ENCODE measurements around the gene SLF1.

SLF1 gene

GRCh38 chr5:94715768-94716167 is 97.3 kb downstream of the SLF1 start:
- DNase-seq (ENCODE audit: extremely low spot score), result no peak
- TF ChIP-seq SUZ12 (IDR thresholded peaks at IDR 0.05) (no peak), L3MBTL2 (conservative IDR thresholded peaks at IDR 0.05) (no peak), FOXM1 (IDR thresholded peaks at IDR 0.05; ENCODE audit: borderline replicate concordance) (no peak), BHLHE40 (IDR thresholded peaks at IDR 0.05; ENCODE audit: borderline replicate concordance) (no peak), FOXA1 (IDR thresholded peaks at IDR 0.05) (no peak), CTBP1 (IDR thresholded peaks at IDR 0.05; ENCODE audit: borderline replicate concordance) (no peak)
- POLR2A ChIA-PET, result no interaction called here
- CTCF ChIA-PET, result no interaction called here

GRCh38 chr5:94725142-94725541 is 106.7 kb downstream of the SLF1 start:
- ChIA-PET POLR2A (no interaction called here), CTCF (interaction anchor here (0.7 to 1.8 kb wide), 2 partner anchors 13 to 198 kb away, joined by 3 to 8 read pairs; no protein-coding TSS in a partner anchor)
- no peak for DNase-seq (ENCODE audit: extremely low spot score)
- no peak for TF ChIP-seq FOXM1 (IDR thresholded peaks at IDR 0.05; ENCODE audit: borderline replicate concordance)
- TF ChIP-seq FOXK2 (IDR thresholded peaks at IDR 0.05), result no peak
- TF ChIP-seq ELF4 (IDR thresholded peaks at IDR 0.05), result no peak

- no peak for TF ChIP-seq FOXA1 (IDR thresholded peaks at IDR 0.05)
- TF ChIP-seq ARNT (IDR thresholded peaks at IDR 0.05), result no peak
- TF ChIP-seq BHLHE40 (IDR thresholded peaks at IDR 0.05; ENCODE audit: borderline replicate concordance), result no peak
- no peak for TF ChIP-seq NFRKB (IDR thresholded peaks at IDR 0.05)
- no peak for TF ChIP-seq ZNF384 (IDR thresholded peaks at IDR 0.05)
- TF ChIP-seq FOXK2 (IDR thresholded peaks at IDR 0.05), result no peak
- no peak for TF ChIP-seq ELF4 (IDR thresholded peaks at IDR 0.05)
- no peak for DNase-seq (ENCODE audit: extremely low spot score)
- ChIA-PET CTCF (no interaction called here), POLR2A (no interaction called here)
These were observed 113.0 kb downstream of the SLF1 start for GRCh38 chr5:94731471-94731870.

GRCh38 chr5:94736498-94736897 is 118.0 kb downstream of the SLF1 start:
- no peak for DNase-seq (ENCODE audit: extremely low spot score)
- CTCF ChIA-PET, result interaction anchor here (1.4 kb wide), 1 partner anchor 34 kb away, joined by 5 read pairs; no protein-coding TSS in a partner anchor
- POLR2A ChIA-PET, result no interaction called here
- no peak for TF ChIP-seq L3MBTL2 (conservative IDR thresholded peaks at IDR 0.05)
- TF ChIP-seq NFRKB (IDR thresholded peaks at IDR 0.05), result no peak
- no peak for TF ChIP-seq SP1 (IDR thresholded peaks at IDR 0.05)
- TF ChIP-seq FOXA1 (IDR thresholded peaks at IDR 0.05), result no peak
- TF ChIP-seq ARNT (IDR thresholded peaks at IDR 0.05), result no peak
- no peak for TF ChIP-seq SUZ12 (IDR thresholded peaks at IDR 0.05)
- TF ChIP-seq ZNF384 (IDR thresholded peaks at IDR 0.05), result no peak
- TF ChIP-seq TARDBP (IDR thresholded peaks at IDR 0.05), result no peak

GRCh38 chr5:94740286-94740685 is 121.8 kb downstream of the SLF1 start:
- CTCF ChIA-PET, result no interaction called here
- POLR2A ChIA-PET, result no interaction called here
- no peak for TF ChIP-seq CTBP1 (IDR thresholded peaks at IDR 0.05; ENCODE audit: borderline replicate concordance)
- no peak for TF ChIP-seq PKNOX1 (IDR thresholded peaks at IDR 0.05)
- DNase-seq (ENCODE audit: extremely low spot score), result no peak

- no peak for DNase-seq (ENCODE audit: extremely low spot score)
- POLR2A ChIA-PET, result no interaction called here
- CTCF ChIA-PET, result no interaction called here
- TF ChIP-seq L3MBTL2 (conservative IDR thresholded peaks at IDR 0.05) (no peak), ZNF384 (IDR thresholded peaks at IDR 0.05) (no peak), SUZ12 (IDR thresholded peaks at IDR 0.05) (no peak), NFRKB (IDR thresholded peaks at IDR 0.05) (no peak), TARDBP (IDR thresholded peaks at IDR 0.05) (no peak), LEF1 (IDR thresholded peaks at IDR 0.05; ENCODE audit: borderline replicate concordance) (no peak), PKNOX1 (IDR thresholded peaks at IDR 0.05) (no peak), FOXK2 (IDR thresholded peaks at IDR 0.05) (no peak), SP1 (IDR thresholded peaks at IDR 0.05) (no peak), HDGF (IDR thresholded peaks at IDR 0.05; ENCODE audit: borderline replicate concordance) (no peak), FOXM1 (IDR thresholded peaks at IDR 0.05; ENCODE audit: borderline replicate concordance) (no peak), ARNT (IDR thresholded peaks at IDR 0.05) (no peak), BHLHE40 (IDR thresholded peaks at IDR 0.05; ENCODE audit: borderline replicate concordance) (no peak), ELF4 (IDR thresholded peaks at IDR 0.05) (no peak), CTBP1 (IDR thresholded peaks at IDR 0.05; ENCODE audit: borderline replicate concordance) (no peak), FOXA1 (IDR thresholded peaks at IDR 0.05) (no peak)
These were observed 124.4 kb downstream of the SLF1 start for GRCh38 chr5:94742852-94743251.

- DNase-seq (ENCODE audit: extremely low spot score), result no peak
- TF ChIP-seq CTBP1 (IDR thresholded peaks at IDR 0.05; ENCODE audit: borderline replicate concordance) (no peak), SP1 (IDR thresholded peaks at IDR 0.05) (no peak)
- POLR2A ChIA-PET, result no interaction called here
- CTCF ChIA-PET, result interaction anchor here (0.7 kb wide), 1 partner anchor 130 kb away, joined by 3 read pairs; no protein-coding TSS in a partner anchor
These were observed 126.4 kb downstream of the SLF1 start for GRCh38 chr5:94744906-94745305.

Measured in HEK293T (cell line).